GM18502 (cell line): Measurements from ENCODE around the gene PPP1R14D.
A peak's percentile ranks its signal among the peaks of the same experiment; 100 is the strongest.
"Not testable (repeated sequence)": the region's sequence is repeated elsewhere in the genome, so short reads cannot be mapped to it uniquely, and the experiment has no call there.

ENCODE experiments used
- ATAC-seq: cut with Tn5 transposase; IDR thresholded peaks from one replicate; pipeline ENCODE4 v1.9.1; 2021; ENCODE audit warnings: mild to moderate bottlenecking; ENCODE audit not compliant: unreplicated experiment, poor library complexity

The PPP1R14D gene, protein sequence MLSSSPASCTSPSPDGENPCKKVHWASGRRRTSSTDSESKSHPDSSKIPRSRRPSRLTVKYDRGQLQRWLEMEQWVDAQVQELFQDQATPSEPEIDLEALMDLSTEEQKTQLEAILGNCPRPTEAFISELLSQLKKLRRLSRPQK

DNA sequence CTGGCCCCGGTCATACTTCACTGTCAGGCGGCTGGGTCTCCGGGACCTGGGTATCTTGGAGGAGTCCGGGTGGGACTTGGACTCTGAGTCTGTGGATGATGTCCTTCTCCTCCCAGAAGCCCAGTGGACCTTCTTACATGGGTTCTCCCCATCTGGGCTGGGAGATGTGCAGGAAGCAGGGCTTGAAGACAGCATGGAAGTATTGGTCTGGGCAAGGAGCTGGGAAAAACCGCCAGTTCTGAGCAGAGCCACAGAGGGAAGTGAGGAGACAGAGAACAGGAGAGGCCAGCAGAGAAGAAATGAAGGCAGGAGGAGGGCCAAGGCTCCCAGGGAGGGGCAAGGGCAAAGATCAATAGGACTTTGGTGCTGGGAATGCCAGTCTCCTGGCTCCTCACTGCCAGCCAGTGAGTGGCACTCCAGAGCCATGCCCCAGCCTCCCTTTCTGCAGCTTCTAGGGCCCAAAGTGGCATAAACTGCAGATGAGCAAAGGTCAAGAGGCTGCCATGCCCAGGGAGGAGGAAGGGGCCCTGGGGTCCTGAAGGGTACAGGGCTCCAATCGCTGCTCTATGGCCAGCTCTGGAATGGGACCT is at the start of gene PPP1R14D:
Gene PPP1R14D (minus strand): TSS at position 262 of the 590 bp plus-strand sequence. CDS start 67 bp downstream, at position 195.
- ATAC-seq: no peak

DNA sequence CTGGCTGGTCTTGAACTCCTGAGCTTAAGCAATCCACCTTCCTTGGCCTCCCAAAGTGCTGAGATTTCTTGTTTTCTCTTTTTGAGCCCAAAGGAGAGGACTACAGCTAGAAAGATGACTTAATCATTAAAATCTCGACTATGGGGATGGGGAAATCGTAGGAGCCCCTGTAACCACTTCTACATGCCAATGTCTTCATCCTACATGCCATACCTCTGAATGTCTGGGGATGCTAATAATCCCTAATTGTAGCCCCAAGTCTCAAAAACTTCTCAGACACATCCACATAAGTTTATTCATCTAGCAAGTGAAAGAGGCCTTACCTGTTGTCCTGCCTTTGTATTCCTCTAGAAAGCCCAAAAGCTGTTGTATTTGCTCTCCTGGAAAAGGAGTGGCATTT is 49.2 kb upstream of the PPP1R14D start:
- no peak for ATAC-seq

DNA sequence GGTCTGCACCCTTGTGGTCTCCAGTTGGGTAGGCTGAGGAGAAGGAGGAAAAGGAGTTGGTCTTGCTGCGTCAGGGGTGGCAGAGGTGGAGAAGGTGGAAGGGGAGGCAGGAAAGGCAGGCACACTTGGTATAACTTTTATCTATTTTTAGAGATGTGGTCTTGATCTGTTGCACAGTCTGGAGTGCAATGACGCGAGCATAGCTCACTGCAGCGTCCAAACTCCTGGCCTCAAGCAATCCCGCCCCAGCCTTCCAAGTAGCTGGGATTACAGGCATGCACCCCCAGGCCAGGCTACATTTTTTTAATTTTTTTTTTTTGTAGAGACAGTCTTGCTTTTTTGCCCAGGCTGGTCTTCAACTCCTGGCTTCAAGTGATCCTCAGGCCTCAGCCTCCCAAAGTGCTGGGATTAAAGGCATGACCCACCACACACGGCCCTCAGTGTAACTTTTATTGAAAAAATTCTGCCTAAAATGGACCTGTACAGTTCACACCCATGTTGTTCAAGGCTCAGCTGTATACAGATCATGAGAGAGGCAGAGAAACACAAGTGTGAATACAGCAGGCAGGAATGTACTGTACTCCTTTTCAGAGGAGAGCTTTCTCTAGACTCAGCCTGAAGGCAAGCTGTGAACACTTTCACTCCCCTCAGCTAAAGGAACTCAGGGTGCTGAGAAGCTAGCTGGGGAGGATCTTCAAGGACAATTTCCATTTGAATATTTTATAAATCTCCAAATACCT is 47.7 kb upstream of the PPP1R14D start:
- no peak for ATAC-seq

DNA sequence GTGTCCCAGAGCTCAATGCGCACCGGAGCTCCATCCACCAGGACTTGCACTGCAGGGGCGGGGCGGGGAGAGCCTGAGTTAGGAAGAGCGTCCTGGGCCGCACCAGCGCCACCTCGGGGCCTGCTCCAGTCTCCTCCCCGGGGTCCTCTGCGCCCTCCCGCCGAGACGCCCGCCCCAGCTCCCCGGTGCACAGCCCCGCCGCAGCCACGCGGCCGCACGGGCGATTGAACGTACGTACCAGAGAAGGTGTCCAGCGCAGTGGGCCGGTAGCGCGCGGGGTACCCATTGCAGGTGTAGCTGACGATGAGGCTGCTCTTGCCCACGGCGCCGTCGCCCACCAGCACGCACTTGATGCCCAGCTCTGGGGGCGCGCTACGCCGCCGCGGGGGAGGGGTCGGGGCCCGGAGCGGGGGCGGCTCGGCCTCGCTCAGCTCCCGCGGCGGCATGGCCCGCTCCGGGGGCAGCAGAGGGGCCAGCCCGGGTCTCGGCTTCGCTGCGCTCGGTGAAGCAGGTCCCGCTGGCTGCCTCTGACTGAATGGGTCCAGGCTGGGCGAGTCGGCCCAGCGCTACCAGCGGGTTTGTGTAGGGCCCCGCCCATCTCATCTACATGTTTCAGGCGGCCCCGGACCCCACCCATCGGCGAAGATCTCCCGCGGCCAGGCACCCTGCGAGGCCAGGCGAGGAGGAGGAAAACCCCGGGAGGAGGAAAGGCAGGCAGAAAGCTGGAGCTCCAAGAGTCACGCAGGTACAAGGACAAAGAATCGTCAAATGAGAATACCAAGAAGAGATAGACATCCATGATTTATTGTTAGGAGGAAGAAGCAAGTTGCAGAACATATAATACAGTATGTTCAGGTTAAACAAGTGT is 45.4 kb upstream of the PPP1R14D start, which contains the start of gene RHOV:
Gene RHOV (minus strand): TSS at position 541 of the 868 bp plus-strand sequence. CDS start 95 bp downstream, at position 446.
- peak; percentile 62 for ATAC-seq

DNA sequence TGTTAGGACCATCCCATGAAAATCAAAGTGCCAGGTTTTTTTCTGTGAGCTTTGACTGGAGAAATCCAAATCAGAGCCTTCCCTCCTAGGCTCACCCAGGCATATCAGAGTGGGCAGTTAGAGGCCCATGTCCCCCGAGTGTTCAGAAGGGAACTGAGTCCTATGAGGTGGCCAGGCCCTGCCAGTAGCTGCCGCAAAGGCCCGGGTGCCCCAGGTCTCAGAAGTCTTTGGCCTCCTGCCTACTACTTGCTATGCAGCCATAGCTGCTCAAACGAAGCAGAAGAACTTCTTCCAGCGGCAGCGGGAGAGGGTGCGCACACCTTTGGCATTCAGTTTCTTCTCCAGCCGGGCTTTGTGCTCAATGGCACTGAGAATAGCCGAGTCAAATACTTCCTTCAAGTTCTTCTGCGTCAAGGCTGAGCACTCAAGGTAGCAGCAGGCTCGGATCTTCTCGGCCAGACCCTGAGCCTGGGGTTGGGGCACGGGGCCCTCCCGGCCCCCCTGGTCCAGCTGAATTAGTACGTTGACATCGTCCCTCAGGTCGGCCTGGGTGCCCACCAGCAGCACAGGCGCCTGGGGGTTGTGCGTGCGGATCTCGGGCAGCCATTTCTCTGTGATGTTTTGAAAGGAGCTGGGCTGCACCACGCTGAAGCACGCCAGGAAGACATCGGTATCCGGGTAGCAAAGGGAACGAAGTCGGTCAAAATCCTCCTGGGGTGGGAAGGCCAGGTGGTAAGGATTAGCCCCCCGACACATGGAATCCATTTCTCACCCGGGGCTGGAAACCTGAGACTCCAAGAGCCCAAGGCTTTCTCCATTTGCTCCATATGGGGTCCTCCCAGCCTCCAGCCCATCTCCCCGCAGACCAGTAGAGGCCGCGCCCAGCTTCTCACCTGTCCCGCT is 44.5 kb upstream of the PPP1R14D start:
- ATAC-seq: no peak

DNA sequence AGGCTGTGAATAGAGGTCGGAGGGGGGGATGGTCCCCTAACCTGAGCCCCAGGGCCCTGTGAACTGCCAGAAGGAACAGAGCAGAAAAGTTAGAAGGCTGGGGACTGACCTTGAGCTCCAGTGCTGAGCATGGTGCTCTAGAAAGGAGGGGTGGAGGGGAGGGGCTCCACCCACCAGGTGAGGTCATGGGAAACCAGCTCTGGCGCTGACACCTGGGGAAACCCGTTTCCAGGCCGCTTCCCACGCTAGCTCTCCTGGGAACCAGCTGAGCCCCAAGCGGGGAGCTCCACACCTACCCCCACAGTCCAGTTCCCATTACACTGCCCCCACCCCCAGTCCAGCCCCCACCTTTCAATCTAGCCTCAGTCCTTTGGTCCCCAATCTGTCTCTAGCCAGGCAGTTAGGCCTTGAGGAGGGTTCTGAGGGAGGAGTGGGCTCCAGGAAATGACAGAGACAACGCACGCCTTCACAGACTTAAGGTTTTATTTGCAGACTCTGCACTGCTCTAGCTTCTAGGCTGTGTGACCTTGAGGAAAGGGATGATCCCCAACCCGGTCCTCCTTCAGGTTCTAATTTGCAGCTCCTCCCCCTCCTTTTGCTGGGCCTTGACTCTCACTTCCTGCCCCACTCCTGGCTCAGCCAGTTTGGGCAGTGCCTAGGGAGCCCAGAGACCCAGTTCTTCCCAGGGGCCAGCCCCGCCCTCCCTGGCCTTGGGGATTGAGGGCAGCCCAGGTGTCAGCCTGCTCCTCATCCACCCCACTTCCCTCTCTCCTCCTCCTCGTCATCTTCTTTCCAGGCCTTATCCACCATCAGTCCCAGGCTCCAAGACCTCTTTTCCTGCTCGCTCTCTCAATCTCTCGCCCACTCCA is 43.5 kb upstream of the PPP1R14D start:
- ATAC-seq: peak; percentile 34

DNA sequence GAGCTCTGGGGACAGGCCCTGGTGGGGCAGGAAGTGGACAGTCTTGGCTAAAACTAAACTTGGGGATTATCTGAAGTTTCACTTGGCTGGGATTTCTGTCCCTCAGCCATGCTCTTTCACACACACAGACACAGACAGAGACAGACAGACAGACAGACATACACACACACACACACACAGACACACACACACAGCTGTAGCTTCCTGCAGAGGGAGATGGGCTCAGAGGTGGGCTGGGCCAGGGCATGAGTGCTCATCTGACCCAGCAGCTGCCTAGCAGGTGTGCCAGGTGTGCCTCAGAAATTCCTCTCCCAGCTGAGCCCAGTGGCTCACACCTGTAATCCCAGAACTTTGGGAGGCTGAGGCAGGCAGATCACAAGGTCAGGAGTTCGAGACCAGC is 42.2 kb upstream of the PPP1R14D start:
- no peak for ATAC-seq

DNA sequence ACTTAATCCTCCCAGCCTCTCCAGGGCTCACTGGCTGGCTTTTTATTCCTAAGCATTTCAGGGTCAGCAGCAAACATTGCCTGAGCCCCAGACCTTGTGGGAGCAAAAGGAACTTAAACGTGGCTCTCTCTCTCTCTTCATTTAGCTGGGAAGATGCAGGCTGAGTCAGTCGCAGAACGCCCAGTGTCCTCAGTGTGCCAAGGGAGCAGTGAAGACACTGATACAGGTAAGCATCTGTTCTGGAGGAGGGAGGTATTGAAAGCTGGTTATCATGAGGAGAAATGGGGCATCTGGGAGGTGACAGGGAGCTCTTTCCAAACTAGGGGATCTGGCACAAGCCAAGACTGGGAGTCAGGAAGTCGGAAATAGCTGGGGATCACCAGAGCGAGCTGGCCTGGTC is 41.2 kb upstream of the PPP1R14D start:
- no peak for ATAC-seq

DNA sequence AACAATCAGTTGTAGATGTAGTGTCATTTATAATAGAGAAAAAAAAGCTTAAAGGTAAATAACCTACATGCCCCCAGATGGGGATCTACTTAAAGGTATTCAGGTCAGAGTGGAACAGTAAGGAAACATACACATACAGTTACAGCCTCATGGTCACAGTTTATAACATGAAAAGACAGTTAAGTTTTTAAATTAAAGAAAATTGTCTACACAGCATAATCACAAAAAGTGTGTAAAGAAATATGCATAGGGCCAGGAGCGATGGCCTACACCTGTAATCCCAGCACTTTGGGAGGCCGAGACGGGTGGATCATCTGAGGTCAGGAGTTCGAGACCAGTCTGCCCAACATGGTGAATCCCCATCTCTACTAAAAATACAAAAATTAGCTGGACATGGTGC is 38.7 kb upstream of the PPP1R14D start:
- ATAC-seq: no peak

DNA sequence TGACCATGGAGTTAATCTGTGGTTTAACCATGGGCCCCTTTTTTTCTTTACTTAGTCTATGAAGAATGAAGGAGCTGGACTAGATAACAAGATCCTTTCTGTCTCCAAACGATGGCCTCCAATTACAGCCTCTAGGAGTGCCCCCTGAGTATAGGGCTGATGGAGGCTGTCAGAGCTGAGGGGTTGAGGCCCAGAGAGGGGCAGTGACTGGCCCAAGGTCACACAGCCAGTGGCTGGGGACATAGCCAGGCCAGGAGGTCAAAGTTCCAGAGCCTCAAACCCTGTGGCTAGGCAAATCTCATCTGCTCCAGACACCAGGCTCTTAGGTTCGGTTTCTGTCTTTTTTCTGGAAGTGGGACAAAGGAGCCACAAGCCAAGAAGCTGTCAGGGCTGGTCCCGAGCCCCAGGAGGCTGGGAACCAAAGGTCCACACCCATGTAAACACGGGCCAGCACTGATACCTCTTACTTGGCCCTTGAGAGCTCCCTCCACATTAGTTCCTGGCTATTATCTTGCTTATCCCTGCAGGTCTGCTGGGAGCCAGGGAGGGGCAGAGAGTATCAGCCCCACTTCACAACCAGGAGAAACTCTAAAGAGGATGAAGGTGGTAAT is 35.3 kb upstream of the PPP1R14D start:
- no peak for ATAC-seq

DNA sequence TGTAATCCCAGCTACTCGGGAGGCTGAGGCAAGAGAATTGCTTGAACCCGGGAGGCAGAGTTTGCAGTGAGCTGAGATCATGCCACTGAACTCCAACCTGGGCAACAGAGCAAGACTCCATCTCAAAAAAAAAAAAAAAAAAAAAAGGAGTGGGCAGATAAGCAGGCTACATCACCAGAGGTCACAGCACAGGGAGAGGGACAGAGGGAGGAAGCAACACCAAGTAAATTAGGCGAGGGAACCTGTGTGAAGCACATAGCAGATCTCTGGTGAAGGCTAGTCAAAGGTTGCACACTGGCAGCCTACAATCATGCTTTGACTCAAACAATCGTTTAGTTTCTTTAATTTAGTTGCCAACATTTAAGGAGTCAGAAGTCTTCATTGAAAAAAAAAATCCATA is 32.6 kb upstream of the PPP1R14D start:
- not testable (repeated sequence) for ATAC-seq

DNA sequence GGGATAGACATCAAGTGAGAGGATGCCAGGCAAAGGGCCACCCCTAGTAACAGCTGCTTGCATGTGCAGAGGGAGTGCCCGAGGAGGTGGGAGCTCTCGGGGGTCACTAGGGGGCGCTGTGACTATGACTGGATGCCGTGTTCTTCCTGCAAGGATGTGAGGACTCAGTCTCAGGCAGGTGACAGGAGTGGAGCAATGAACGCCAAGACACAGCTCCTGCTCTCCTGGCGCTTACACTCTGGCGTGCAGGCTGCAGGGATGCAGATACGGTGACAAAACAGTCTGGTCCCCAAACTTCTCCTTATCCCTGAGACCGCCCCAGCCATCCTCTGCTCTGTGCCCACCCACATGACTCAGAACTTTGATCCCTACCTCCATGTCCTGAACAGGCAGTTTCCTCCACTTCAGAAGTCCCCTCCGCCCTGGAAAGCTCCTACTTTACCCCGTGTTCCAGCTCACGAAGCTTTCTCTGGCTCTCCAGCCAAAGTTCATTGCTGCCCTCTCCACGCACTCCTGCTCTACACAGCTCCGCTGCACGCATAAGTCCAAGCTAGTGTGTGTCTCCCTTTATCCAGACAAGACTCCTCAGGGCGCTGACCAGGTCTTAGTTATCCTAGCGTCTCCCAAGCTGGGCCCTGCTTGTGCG is 30.8 kb upstream of the PPP1R14D start:
- peak; percentile 78 for ATAC-seq

DNA sequence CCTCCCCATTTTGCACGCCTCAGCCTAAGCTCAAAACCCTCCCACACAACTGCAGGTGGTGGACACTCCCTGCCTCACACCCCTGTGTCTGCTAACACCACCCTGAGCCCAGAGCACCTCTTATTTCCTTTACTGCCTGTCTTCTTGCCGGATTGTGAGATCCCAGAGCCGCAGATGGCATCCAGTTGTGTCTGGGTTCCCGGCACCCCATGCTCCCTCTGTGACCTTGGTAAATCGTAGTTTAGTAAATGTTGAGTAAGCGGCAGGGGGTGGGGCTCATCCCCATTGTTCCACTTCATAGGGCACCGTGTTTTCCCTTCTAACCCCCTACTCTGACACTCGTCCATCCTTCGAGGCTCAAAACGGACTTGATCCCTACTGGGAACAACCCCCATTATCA is 30.2 kb upstream of the PPP1R14D start:
- no peak for ATAC-seq

DNA sequence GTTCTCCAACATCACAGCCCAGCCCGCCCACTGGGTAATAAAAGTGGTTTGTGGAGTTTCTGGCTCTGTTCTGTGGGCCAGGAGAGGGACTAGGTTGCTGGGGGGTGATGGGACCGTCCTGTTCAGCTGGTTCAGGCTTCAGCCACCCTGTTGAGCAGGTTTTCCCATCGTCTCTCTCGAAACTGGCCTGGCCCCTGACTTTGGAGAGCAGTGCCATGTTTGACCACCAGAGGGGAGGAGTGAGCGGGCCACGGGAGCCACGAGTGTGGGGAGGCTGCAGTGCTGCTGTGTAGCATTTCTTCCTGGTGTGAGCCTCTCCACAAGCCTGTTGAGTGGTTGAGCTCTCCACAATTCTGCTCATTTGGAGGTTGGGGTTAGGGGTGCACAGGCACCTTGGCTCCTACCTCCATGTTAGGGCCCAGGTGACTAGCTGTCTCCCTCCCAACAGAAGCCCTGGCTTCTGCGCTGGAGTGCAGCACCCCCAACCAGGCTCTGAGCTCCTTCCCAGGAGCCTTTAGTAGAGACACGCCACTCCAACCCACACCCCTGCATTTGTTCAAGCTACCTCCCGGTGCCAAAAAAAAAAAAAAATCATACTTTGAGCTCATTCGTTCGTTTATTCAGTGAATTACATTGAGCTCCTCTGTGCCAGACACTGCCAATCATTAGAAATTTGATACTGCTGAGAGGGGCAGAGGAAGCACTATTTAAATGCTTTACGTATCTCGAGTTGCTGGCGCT is 29.3 kb upstream of the PPP1R14D start:
- ATAC-seq: peak; percentile 78

DNA sequence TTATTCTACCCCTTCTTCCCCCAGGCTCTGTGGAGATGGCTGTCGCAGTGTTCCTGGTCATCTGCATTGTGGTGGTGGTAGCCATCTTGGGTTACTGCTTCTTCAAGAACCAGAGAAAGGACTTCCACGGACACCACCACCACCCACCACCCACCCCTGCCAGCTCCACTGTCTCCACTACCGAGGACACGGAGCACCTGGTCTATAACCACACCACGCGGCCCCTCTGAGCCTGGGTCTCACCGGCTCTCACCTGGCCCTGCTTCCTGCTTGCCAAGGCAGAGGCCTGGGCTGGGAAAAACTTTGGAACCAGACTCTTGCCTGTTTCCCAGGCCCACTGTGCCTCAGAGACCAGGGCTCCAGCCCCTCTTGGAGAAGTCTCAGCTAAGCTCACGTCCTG is 28.2 kb upstream of the PPP1R14D start:
- no peak for ATAC-seq

DNA sequence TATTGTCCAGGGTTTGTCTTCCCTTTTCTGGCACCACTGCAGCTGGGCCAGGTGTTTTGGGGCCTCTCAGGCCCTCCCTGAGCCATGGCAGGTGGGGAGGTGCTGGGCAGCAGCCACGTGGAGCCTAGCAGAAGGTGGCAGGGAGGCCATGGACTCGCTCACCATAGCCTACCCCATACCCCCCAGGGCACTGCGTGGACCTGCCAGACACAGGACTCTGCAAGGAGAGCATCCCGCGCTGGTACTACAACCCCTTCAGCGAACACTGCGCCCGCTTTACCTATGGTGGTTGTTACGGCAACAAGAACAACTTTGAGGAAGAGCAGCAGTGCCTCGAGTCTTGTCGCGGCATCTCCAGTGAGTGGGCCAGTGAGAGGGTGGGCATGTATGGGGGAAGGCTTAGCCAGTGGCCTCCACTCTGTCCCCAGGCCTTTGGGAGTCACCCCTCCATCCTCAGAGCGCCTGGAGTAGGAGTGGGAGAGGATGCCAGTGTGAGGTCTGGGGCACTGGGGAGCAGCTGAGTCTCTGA is 27.3 kb upstream of the PPP1R14D start:
- no peak for ATAC-seq

DNA sequence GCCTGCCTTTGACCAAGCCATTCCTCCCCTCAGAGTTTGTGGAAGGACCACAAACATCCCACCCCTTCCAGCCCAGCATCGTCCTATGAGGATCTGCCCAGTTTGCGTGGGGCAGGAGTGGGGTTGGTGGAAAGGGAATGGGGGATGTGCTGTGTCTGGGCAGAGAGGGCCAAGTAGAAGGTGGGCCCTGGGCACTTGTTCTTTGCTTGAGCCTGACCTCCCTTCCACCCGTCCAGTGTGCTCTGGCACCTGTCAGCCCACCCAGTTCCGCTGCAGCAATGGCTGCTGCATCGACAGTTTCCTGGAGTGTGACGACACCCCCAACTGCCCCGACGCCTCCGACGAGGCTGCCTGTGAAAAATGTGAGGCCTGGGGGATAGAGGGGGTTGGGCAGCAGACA is 25.7 kb upstream of the PPP1R14D start:
- no peak for ATAC-seq
